Epithelial cell of esophagus (primary cell): ENCODE measurements around the gene RAD54L2.
A peak's percentile ranks its signal among the peaks of the same experiment; 100 is the strongest.
"Not testable (repeated sequence)": the region's sequence is repeated elsewhere in the genome, so short reads cannot be mapped to it uniquely, and the experiment has no call there.

Source experiments
- DNase-seq: peaks from one replicate; pipeline ENCODE4 v3.0.0; 2010; ENCODE audit warnings: low read depth
- H3K4me3 ChIP-seq: 2 replicates; pipeline ENCODE4 v1.5.1; 2011; ENCODE audit warnings: mild to moderate bottlenecking, low read length, control low read depth
- CTCF ChIP-seq: IDR thresholded peaks from 2 replicates; pipeline ENCODE4 v1.5.1; 2011; ENCODE audit warnings: low read depth, mild to moderate bottlenecking, low read length, control low read depth, inconsistent platforms; ENCODE audit not compliant: insufficient read depth; ENCODE audit errors: missing control alignments

RAD54L2 gene

GRCh38 chr3:51535146-51536019, 3.1 kb upstream of the RAD54L2 start:
- TF ChIP-seq CTCF = no peak
- H3K4me3 ChIP-seq = no peak overlapping the region
- DNase-seq = peak; percentile 8

GRCh38 chr3:51537631-51538030, 888 bp upstream of the RAD54L2 start:
- DNase-seq = not testable (repeated sequence)
- peak overlapping the region; percentile 83 for H3K4me3 ChIP-seq

GRCh38 chr3:51538115-51538458, 432 bp upstream of the RAD54L2 start:
- TF ChIP-seq CTCF = no peak
- H3K4me3 ChIP-seq = peak overlapping the region; percentile 83
- peak; percentile 11 for DNase-seq

GRCh38 chr3:51539291-51539941, 897 bp downstream of the RAD54L2 start:
- DNase-seq = peak; percentile 64
- no peak for TF ChIP-seq CTCF
- peak overlapping the region; percentile 83 for H3K4me3 ChIP-seq

- not testable (repeated sequence) for H3K4me3 ChIP-seq, DNase-seq
Observed at GRCh38 chr3:51542596-51542995, 4.1 kb downstream of the RAD54L2 start.

GRCh38 chr3:51544011-51544775, 5.7 kb downstream of the RAD54L2 start:
- no peak for TF ChIP-seq CTCF
- no peak overlapping the region for H3K4me3 ChIP-seq
- DNase-seq = no peak

GRCh38 chr3:51547274-51547673, 8.8 kb downstream of the RAD54L2 start:
- H3K4me3 ChIP-seq = no peak overlapping the region
- TF ChIP-seq CTCF = no peak
- no peak for DNase-seq
